ENCODE measurements around the gene PSMB5. TPM values are rescaled to one million over a fixed set of nuclear protein-coding genes. Genes with fewer than 3 reads are reported as not detected.

The PSMB5 gene
- total and polyA plus RNA-seq, 2 of the 13 experiments (the other 11 are each of a cell fraction or from before 2014, with no cell fraction given), result 705 to 871 TPM

- TF ChIP-seq GLI4 (CRISPR knock-in tag; IDR thresholded peaks at IDR 0.05; ENCODE audit: borderline replicate concordance), result 0 out of 2 replicates have a peak, but pooled peaks have one; percentile 74
- TF ChIP-seq CEBPZ (IDR thresholded peaks at IDR 0.05; ENCODE audit: low read length), result peak; percentile 37; the same call in 1 of the 2 replicates
- TF ChIP-seq ZBTB38 (CRISPR knock-in tag; IDR thresholded peaks at IDR 0.05), result peak; percentile 92
- TF ChIP-seq POLR2G (IDR thresholded peaks at IDR 0.05; ENCODE audit: low read depth, low read length), result peak; percentile 85
- no peak for TF ChIP-seq KLF13 (CRISPR knock-in tag; IDR thresholded peaks at IDR 0.05)
- TF ChIP-seq ZNF44 (CRISPR knock-in tag; IDR thresholded peaks at IDR 0.05), result no peak; the same call in 1 of the 2 replicates
- no peak for TF ChIP-seq BORCS8-MEF2B (CRISPR knock-in tag; IDR thresholded peaks at IDR 0.05)
- TF ChIP-seq MTA1 (CRISPR knock-in tag; IDR thresholded peaks at IDR 0.05; ENCODE audit: borderline replicate concordance), result peak; percentile 89
- peak; percentile 99 for TF ChIP-seq CEBPG (CRISPR knock-in tag; IDR thresholded peaks at IDR 0.05)
- TF ChIP-seq ARID5B (CRISPR knock-in tag; IDR thresholded peaks at IDR 0.05), result peak; percentile 99
- TF ChIP-seq ZNF124 (CRISPR knock-in tag; IDR thresholded peaks at IDR 0.05), result peak; percentile 91
- peak; percentile 50; the same call in 1 of the 2 replicates for TF ChIP-seq IRF1 (CRISPR knock-in tag; IDR thresholded peaks at IDR 0.05; ENCODE audit: low read depth)
- no peak for TF ChIP-seq ZNF687 (CRISPR knock-in tag; IDR thresholded peaks at IDR 0.05)
- TF ChIP-seq MAX (IDR thresholded peaks at IDR 0.05), result no peak
- TF ChIP-seq ZNF644 (CRISPR knock-in tag; IDR thresholded peaks at IDR 0.05; ENCODE audit: low read depth), result peak; percentile 47; the same call in 1 of the 2 replicates
- TF ChIP-seq ZNF160 (CRISPR knock-in tag; IDR thresholded peaks at IDR 0.05), result no peak
Measured at GRCh38 chr14:22976620-22977433, 57.9 kb downstream of the PSMB5 start (continued).
